ENCODE results near the gene EFCAB6. TPM values are rescaled to one million over a fixed set of nuclear protein-coding genes. Genes with fewer than 3 reads are reported as not detected.

Gene EFCAB6
- total and polyA plus RNA-seq, 2 of the 13 experiments (the other 11 are each of a cell fraction or from before 2014, with no cell fraction given), result not detected

- FAIRE-seq, result no peak
- Histone ChIP-seq H3K79me2 (ENCODE audit: insufficient read depth, low read length) (no peaks in the 10 kb centered on the region), H3K27me3 (ENCODE audit: control insufficient read depth in 1 of 2, insufficient read depth in 2 of 2, low read length in 2 of 2) (peaks cover 0 to 1% of the 10 kb centered on the region in 2 experiments; a peak in 1 of 5 replicates), H3K36me3 (replicated peaks in 1 of 2; ENCODE audit: control insufficient read depth in 1 of 2, insufficient read depth in 2 of 2, low read length in 2 of 2) (no peaks in the 10 kb centered on the region), H3K4me2 (ENCODE audit: low read depth, low read length) (no peak overlapping the region), H3K4me3 (replicated peaks in 1 of 3; ENCODE audit: insufficient read depth in 1 of 3, low read depth in 2 of 3, low read length in 3 of 3) (no peak overlapping the region), H3K9ac (ENCODE audit: insufficient read depth, low read depth, low read length) (no peak overlapping the region), H2AFZ (ENCODE audit: low read length) (no peak overlapping the region), H3K4me1 (ENCODE audit: insufficient read depth, low read length) (no peaks in the 10 kb centered on the region), H3K9me3 (ENCODE audit: low read length) (no peaks in the 10 kb centered on the region), H3K27ac (ENCODE audit: extremely low read length, insufficient read depth, low read length) (no peak overlapping the region), H4K20me1 (ENCODE audit: insufficient read depth, low read length) (no peaks in the 10 kb centered on the region)
- CTCF ChIA-PET (ENCODE audit: low intra/inter-chr PET ratio, low total read pairs), result no interaction called here
- ATAC-seq, result no peak
- in situ Hi-C loops (cut with HindIII; ENCODE audit: extremely low pct_ligation_motif_present, low pct_unique_long_range_greater_than_20kb), result no loop called here
- BruUV-seq (replicated peaks), result no TSS peak
- 11% methylated on average over 4 of the region's 8 CpGs for WGBS (ENCODE audit: low lambda C conversion rate)
- no peak for TF ChIP-seq THYN1 (CRISPR knock-in tag; IDR thresholded peaks at IDR 0.05; ENCODE audit: borderline replicate concordance, low read depth)
- TF ChIP-seq MEIS2 (CRISPR knock-in tag; IDR thresholded peaks at IDR 0.05), result no peak
- no peak for TF ChIP-seq FOXO1 (CRISPR knock-in tag; IDR thresholded peaks at IDR 0.05)
- no peak for TF ChIP-seq CBX5 (CRISPR knock-in tag; IDR thresholded peaks at IDR 0.05; ENCODE audit: borderline replicate concordance)
- no peak for TF ChIP-seq ZNF264 (CRISPR knock-in tag; IDR thresholded peaks at IDR 0.05)
- TF ChIP-seq TCF7L2 (IDR thresholded peaks at IDR 0.05; ENCODE audit: low read depth, low read length), result no peak
- no peak for TF ChIP-seq SALL2 (CRISPR knock-in tag; IDR thresholded peaks at IDR 0.05)
- TF ChIP-seq ZNF782 (CRISPR knock-in tag; IDR thresholded peaks at IDR 0.05; ENCODE audit: borderline replicate concordance), result no peak
- no peak for TF ChIP-seq ZNF432 (CRISPR knock-in tag; IDR thresholded peaks at IDR 0.05; ENCODE audit: borderline replicate concordance)
- TF ChIP-seq ZNF788 (CRISPR knock-in tag; IDR thresholded peaks at IDR 0.05; ENCODE audit: borderline replicate concordance), result no peak
- no peak for TF ChIP-seq U2AF1 (optimal IDR thresholded peaks at IDR 0.05; ENCODE audit: low read depth, low read length)
- no peak for TF ChIP-seq CCAR2 (optimal IDR thresholded peaks at IDR 0.05; ENCODE audit: low read depth, low read length)
- no peak for TF ChIP-seq ZNF879 (CRISPR knock-in tag; IDR thresholded peaks at IDR 0.05)
- TF ChIP-seq ZNF569 (CRISPR knock-in tag; IDR thresholded peaks at IDR 0.05; ENCODE audit: borderline replicate concordance), result no peak
- no peak for TF ChIP-seq ZNF773 (CRISPR knock-in tag; IDR thresholded peaks at IDR 0.05; ENCODE audit: borderline replicate concordance)
- TF ChIP-seq CERS6 (CRISPR knock-in tag; IDR thresholded peaks at IDR 0.05), result no peak
- TF ChIP-seq CREBL2 (CRISPR knock-in tag; IDR thresholded peaks at IDR 0.05; ENCODE audit: borderline replicate concordance), result no peak
- no peak for TF ChIP-seq CEBPG (CRISPR knock-in tag; IDR thresholded peaks at IDR 0.05)
- TF ChIP-seq ZC3H13 (CRISPR knock-in tag; IDR thresholded peaks at IDR 0.05), result no peak
- no peak for DNase-seq (ENCODE audit: low spot score)
- intact Hi-C loops (cut with micrococcal nuclease; ENCODE audit: unreplicated experiment), result no loop called here
- POLR2A ChIA-PET, result no interaction called here
These were observed 296.7 kb downstream of the EFCAB6 start for GRCh38 chr22:43515411-43515810.

All from HepG2 (cell line).